GM18861 (cell line): ENCODE data around the gene FAM50B.

ENCODE experiments used
- ATAC-seq: cut with Tn5 transposase; IDR thresholded peaks from one replicate; pipeline ENCODE4 v1.9.1; 2021; ENCODE audit not compliant: unreplicated experiment

The FAM50B gene

DNA sequence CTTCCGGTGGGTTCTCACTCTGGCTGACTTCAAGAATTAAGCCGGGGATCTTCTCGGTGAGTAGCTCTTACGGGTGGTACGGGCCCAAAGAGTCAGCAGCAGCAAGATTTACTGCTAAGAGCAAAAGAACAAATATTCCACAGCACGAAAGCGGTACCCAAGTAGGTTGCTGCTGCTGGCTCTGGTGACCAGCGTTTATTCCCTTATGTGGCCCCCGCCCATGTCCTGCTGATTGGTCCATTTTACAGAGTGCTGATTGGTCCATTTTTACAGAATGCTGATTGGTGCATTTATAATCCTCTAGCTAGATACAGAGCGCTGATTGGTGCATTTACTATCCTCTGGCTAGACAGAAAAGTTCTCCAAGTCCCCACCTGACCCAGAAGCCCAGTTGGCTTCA is 44.3 kb downstream of the FAM50B start:
- no peak for ATAC-seq

DNA sequence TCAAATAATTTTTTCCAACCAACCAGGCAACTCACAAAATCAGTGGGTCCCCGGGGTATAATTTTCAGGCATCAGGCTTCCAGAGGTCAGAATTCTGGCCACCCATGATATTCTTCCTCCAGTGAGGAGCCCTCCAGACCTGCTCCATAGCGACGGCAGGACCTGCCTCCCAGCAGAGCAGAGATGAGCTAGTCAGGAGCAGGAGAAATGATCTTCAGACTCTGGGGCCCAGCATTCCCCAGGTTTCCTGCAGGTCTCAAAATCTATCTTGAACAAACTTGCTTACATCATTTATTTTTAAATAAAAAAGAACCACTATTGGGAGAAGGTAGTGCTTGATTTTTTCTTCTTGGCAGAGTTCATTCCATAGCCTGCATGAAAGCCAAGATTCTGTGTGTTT is 44.7 kb downstream of the FAM50B start:
- no peak for ATAC-seq

DNA sequence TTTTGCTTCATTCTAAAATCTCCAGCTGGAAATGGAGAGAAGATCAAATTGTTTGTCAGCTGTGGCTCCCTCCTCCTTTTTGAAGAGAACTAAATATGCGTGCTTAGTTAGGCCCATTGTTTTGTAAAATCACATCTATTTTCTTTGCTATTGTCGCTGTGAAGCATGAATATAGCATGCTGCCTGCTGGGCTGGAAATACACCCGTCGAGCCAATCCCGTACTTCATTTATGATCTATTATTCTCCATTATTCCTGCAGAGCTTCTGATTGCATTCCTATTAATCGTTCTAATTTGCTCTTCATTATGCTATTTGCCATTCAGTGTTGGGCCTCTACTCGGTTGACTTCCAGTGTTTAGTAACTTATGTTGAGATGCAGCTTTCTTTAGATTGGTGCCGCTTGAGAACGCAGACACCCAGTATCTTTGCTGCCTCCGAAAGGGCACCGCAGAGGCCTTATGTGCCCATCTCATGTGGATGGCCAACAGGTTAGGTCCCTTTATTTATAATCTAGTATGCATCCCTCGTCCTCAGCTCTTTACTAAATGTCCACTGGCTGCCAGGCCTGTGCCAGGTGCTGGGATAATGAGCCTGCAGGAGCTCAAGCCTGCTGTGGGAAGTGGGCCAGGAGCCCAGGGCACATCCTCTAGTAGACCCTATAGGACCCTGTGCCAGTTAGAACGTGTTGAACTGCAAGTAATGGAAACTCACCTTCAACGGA is 45.6 kb downstream of the FAM50B start:
- ATAC-seq = no peak

DNA sequence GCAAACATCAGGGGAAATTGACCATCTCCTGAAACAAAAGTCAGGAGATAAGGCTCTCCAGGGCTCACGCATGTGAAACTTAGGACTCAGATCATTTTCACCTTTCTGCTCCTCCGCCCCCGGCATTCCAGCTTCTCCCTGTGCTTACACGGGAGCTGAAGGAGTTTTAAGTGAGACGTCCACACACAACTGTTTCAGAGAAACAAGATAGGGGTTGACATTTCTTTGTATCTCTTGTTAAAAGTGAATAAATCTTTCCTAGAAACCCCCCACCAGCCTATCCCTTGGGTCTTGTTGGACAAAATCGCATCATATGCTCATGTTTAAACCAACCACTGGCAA is 46.1 kb downstream of the FAM50B start:
- no peak for ATAC-seq

DNA sequence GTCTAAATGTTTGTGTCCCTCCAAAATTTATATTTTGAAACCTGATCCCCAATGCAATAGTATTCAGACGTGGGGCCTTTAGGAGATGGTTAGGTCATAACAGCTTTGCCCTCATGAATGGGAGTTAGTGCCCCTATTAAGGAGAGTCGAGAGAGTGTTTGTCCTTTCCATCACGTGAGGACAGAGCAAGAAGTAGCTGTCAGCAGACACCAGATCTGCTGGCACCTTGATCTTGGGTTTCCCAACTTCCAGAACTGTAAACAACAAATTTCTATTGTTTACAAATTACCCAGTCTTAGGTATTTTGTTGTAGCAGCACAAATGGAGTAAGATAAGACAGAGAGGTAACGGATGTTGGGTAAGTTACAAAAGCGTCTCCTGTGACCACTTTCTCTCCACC is 46.6 kb downstream of the FAM50B start:
- ATAC-seq = no peak

DNA sequence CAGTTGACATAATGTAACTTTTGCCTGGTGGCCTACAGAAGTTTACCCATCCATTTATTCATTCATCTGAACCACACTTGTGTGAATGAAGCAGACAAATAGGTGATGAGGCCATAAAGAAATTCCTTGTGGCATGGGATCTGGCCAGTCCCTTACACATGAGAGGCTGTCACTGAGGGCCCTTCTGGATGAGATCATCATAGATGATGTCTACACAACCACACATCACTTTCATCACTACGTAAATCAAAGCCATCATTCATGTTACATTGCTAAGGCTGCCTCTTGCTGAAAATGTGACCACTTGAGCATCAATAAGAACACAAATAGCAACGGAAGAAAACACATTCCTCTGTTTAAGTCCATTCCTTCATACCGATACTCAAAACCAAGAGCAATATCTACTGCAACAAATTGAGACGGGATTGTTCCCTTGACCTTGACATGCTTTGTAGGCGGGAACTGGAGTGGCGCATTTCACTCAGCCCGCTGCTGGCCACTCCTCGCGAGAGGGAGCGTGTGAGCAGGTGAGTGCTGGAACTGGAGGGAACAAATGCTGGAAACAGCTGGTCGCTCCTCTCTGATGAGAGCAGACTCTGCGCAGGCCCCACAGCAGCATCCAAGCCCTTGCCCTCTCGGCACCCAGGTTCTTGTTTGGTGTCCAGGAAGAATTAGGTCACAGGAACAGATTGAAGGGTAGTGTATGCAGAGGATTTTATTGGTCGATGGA is 49.3 kb downstream of the FAM50B start:
- ATAC-seq = no peak

DNA sequence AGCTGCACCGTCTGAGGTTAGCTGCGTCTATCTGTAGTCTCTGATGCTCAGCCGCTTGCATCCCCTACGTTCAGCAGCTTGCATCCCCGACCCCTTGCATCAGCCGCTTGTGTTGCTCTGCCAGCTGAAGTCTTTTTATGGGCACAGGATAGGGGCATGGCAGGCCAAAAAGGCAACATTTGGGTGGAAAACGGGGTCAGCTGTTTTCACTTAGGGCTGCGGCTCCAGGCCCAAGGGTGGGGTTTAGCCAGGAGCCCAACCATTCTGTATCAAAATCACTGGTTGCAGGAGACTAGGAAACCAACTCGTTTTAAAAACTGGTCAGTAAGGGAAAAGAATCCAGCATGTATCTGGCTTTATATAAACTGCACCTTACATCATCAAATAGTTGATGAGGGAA is 49.9 kb downstream of the FAM50B start:
- no peak for ATAC-seq

DNA sequence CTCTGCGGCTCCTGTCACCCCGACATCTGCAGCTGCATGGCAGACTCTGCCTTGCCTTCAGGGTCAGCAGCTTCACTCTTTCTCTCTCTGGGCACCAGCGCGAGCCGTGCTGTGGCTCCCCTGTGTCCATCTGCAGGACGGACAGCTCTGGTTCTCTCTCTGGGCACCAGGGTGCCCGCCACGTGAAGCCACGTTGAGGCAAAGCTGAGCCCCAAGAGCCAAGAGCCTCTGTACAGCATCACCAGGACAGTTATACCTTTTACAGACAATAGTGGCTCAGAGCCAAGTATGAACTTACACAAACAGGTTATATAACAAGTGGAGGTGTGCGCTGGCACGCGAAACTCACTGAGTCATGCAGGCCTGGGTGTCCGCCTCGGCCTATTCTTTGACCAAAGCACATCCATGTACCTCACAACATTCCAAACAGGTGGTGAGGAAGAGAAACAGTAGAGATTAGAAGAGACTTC is 50.8 kb downstream of the FAM50B start:
- no peak for ATAC-seq
